Vagina (tissue), 2 donors: ENCODE measurements around the gene MAP4K4. TPM values are rescaled to one million over a fixed set of nuclear protein-coding genes. Genes with fewer than 3 reads are reported as not detected.

Experiments used
- DNase-seq, 2 donors: peaks; one replicate each; pipeline ENCODE4 v3.0.0-alpha.2; 2017; ENCODE audit errors: extremely low spot score in 2 of 2
- H3K27ac ChIP-seq: fragments of 200-600 bp; sonication (generic); one replicate; pipeline ENCODE4 v1.5.1; 2019
- H3K27me3 ChIP-seq: fragments of 200-600 bp; sonication (generic); one replicate; pipeline ENCODE4 v1.5.1; 2019
- H3K36me3 ChIP-seq, 2 donors: fragments of 200-600 bp; sonication (generic); one replicate each; pipeline ENCODE4 v1.5.1; 2017 to 2019
- H3K4me1 ChIP-seq: fragments of 200-600 bp; sonication (generic); one replicate; pipeline ENCODE4 v1.5.1; 2019
- H3K4me3 ChIP-seq, 2 donors: fragments of 200-600 bp; sonication (generic); 1 replicate in 1 of 2; 2 replicates in 1 of 2; pipeline ENCODE4 v1.5.1; 2016 to 2019
- H3K9me3 ChIP-seq: fragments of 200-600 bp; sonication (generic); one replicate; pipeline ENCODE4 v1.5.1; 2019
- POLR2A ChIP-seq, 2 donors: fragments of 450-650 bp; IDR thresholded peaks; one replicate each; pipeline ENCODE4 v1.6.1; 2017; ENCODE audit warnings: antibody characterized with exemption in 2 of 2, mild to moderate bottlenecking in 2 of 2, moderate library complexity in 2 of 2
- POLR2AphosphoS5 ChIP-seq, 2 donors: sonication (generic); formaldehyde crosslinking; IDR thresholded peaks; one replicate each; pipeline ENCODE4 v1.9.0; 2017; ENCODE audit warnings: antibody characterized with exemption in 2 of 2, mild to moderate bottlenecking in 2 of 2, low read depth in 1 of 2; ENCODE audit not compliant: insufficient read depth in 1 of 2
- intact Hi-C: fragments of 100-400 bp; cut with DNase I; formaldehyde crosslinking; loops from one replicate; pipeline ENCODE4 v1.15.1; 2023
- total RNA-seq: library from RNA; depleted of rRNA; stranded (reverse); fragments of >200 nt; gene quantifications from one replicate; pipeline ENCODE4 v1.2.3, GENCODE V29; 2016
- TF ChIP-seq, protein P1 (sequence below), 3 experiments: fragments of 450-650 bp in 2 of 3; fragments of 200-600 bp in 1 of 3; sonication (generic) in 1 of 3; IDR thresholded peaks; one replicate each; pipeline ENCODE4 v1.5.1; 2017 to 2019; ENCODE audit warnings: antibody characterized with exemption in 3 of 3, mild to moderate bottlenecking in 2 of 3, moderate library complexity in 2 of 3

Gene MAP4K4
- 75.9 TPM for total RNA-seq

DNA sequence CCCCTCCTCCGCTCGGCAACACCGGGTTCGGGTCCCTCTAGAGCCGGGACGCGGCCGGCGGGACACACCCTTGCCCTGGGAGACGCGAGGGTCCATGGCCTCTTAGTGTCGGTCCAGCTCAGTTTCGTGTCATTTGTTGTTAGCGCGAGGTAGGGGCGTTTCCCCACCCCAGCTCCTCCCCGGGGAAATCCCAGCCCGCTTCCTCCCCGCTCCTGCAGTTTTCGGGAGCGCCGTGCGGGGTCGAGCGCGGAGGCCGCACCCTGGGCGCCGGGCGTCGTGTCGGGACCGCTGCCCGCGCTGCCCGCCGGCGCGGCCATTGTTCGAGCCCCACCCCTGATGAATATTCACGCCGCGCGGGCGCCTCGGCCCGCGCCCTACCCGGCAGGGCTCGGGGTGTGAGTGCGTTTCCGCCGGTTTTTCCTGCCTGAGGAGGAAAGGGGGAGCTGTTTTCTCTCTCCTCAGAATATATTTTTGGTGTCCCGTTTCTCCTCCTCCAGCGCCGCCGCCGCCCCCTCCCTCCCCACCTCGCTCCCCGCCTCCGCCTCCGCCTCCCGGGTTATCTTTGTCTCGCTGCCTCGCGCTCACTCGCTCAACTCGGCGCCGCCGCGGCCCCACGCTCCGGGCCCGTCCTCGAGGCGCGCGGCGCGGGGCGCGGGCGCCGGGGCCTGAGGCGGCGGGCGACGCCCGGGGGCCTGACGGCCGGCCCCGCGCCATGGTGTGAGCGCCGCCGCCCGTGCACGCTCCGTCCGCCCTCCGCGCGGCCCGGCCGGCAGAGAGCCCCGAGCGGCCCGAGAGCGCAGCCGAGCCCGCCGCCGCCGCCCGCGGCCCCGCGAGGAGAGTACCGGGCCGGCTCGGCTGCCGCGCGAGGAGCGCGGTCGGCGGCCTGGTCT, at the start of gene MAP4K4:
TSS of gene MAP4K4 (plus strand) at position 584 of the 890 bp plus-strand sequence. CDS start 374 bp downstream, outside the sequence.
- H3K9me3 ChIP-seq: no peaks in the 10 kb centered on the region
- intact Hi-C loops: loop anchor here (10.0 kb wide), 1 partner anchor 137 kb away; no protein-coding TSS in a partner anchor
- H3K27ac ChIP-seq: peak within 1 kb of the TSS; percentile 88
- no peaks in the 10 kb centered on the region for H3K36me3 ChIP-seq
- no peaks in the 10 kb centered on the region for H3K27me3 ChIP-seq
- TF ChIP-seq POLR2A (IDR thresholded peaks at IDR 0.05) (no peak), POLR2AphosphoS5 (IDR thresholded peaks at IDR 0.05; ENCODE audit: insufficient read depth in 1 of 2, low read depth in 1 of 2) (peak in 1 of 2 donors; percentile 37)
- TF ChIP-seq, protein P1, sequence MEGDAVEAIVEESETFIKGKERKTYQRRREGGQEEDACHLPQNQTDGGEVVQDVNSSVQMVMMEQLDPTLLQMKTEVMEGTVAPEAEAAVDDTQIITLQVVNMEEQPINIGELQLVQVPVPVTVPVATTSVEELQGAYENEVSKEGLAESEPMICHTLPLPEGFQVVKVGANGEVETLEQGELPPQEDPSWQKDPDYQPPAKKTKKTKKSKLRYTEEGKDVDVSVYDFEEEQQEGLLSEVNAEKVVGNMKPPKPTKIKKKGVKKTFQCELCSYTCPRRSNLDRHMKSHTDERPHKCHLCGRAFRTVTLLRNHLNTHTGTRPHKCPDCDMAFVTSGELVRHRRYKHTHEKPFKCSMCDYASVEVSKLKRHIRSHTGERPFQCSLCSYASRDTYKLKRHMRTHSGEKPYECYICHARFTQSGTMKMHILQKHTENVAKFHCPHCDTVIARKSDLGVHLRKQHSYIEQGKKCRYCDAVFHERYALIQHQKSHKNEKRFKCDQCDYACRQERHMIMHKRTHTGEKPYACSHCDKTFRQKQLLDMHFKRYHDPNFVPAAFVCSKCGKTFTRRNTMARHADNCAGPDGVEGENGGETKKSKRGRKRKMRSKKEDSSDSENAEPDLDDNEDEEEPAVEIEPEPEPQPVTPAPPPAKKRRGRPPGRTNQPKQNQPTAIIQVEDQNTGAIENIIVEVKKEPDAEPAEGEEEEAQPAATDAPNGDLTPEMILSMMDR (IDR thresholded peaks at IDR 0.05): peak in 2 of 3 experiments; percentile 9 to 27
- peak within 1 kb of the TSS; percentile 70 to 80 for H3K4me3 ChIP-seq
- peaks cover 45% of the 10 kb centered on the region for H3K4me1 ChIP-seq
- DNase-seq: no peak

DNA sequence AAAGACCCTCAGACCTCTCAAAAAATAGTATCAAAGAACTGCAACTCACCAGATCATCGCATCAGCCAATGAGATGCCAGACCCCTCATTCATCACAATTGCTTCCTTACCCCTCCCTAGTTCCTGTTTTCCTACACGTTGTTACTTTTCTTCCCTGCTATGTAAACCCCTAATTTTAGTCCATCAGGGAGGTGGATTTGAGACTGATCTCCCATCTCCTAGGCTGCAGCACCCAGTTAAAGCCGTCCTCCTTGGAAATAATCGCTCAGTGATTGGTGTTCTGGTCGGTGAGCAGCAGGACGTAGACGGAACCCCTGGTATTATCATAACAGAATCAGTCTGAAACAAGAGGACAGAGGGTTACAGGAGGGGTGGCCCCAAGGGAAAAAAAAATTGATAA, 44.0 kb upstream of the MAP4K4 start:
- Histone ChIP-seq H3K36me3 (no peaks in the 10 kb centered on the region), H3K4me3 (no peak overlapping the region), H3K27me3 (no peaks in the 10 kb centered on the region), H3K9me3 (no peaks in the 10 kb centered on the region), H3K4me1 (no peaks in the 10 kb centered on the region), H3K27ac (no peak overlapping the region)
- TF ChIP-seq POLR2A (IDR thresholded peaks at IDR 0.05) (no peak), POLR2AphosphoS5 (IDR thresholded peaks at IDR 0.05; ENCODE audit: insufficient read depth in 1 of 2, low read depth in 1 of 2) (no peak)
- TF ChIP-seq, protein P1 (IDR thresholded peaks at IDR 0.05): no peak
- DNase-seq: no peak
- intact Hi-C loops: no loop called here

DNA sequence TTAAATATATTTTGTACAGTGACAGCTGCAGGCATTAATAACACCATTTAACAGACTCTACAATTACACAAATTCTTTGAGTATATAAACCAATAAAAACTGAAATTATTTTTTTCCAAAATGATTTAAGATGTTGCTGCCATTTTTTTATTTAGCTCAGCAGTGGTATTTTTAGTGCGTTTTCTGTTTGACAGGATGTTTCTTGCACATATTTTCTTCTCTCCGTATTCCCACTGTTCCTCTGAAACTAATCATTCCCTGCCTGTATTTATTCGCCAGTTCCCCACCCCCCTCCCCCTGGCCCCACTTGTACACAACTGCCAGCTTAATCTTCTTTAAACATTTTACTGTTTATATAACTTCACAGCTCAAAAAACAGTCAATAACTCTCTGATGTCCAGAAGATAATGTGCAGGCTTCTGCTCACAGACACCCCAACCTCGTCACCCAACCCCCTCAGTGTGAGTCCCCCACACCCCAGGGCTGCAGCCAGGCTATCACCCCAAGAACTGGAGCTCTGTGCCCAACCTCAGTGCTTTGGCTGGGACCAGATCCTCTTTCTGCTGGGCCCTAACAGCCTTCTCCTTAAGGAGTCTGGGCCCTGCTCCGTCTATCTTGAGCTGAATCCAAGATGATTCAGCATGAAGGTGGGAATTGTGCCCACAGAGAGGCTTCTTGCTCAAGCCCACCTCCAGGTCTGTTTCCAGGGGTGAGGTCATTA, 41.6 kb upstream of the MAP4K4 start:
- TF ChIP-seq, protein P1 (IDR thresholded peaks at IDR 0.05): no peak
- TF ChIP-seq POLR2AphosphoS5 (IDR thresholded peaks at IDR 0.05; ENCODE audit: insufficient read depth in 1 of 2, low read depth in 1 of 2) (no peak), POLR2A (IDR thresholded peaks at IDR 0.05) (no peak)
- Histone ChIP-seq H3K4me1 (no peaks in the 10 kb centered on the region), H3K27ac (no peak overlapping the region), H3K9me3 (no peaks in the 10 kb centered on the region), H3K36me3 (no peaks in the 10 kb centered on the region), H3K27me3 (no peaks in the 10 kb centered on the region), H3K4me3 (no peak overlapping the region)
- DNase-seq: no peak
- intact Hi-C loops: no loop called here

DNA sequence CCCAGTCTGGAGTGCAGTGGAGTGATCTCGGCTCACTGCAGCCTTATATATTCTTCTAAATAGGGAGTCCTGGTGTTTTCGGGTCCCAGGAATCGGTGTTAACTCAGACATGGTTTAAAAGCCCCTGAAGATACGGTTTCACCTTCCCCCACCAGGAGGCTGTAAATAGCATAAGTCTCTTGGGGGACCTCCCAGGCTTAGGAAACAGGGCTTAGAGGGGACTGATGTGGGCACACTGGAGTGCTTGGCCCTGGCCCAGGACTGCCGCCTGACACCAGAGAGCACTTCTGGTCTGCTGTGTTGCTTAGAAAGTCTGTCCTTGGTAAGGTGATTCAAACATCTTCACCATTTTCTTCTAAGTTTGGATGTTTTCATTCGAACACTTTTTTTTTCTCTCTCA, 39.7 kb upstream of the MAP4K4 start:
- no peak overlapping the region for H3K27ac ChIP-seq
- H3K4me3 ChIP-seq: no peak overlapping the region
- no peaks in the 10 kb centered on the region for H3K9me3 ChIP-seq
- H3K27me3 ChIP-seq: no peaks in the 10 kb centered on the region
- H3K36me3 ChIP-seq: no peaks in the 10 kb centered on the region
- intact Hi-C loops: no loop called here
- DNase-seq: no peak
- TF ChIP-seq, protein P1 (IDR thresholded peaks at IDR 0.05): no peak
- TF ChIP-seq POLR2AphosphoS5 (IDR thresholded peaks at IDR 0.05; ENCODE audit: insufficient read depth in 1 of 2, low read depth in 1 of 2) (no peak), POLR2A (IDR thresholded peaks at IDR 0.05) (no peak)
- no peaks in the 10 kb centered on the region for H3K4me1 ChIP-seq
